GM13976 (cell line): ENCODE results near the gene PDP2.

Experiments
- DNase-seq: peaks from one replicate; pipeline ENCODE4 v3.0.0; 2012; ENCODE audit warnings: low spot score
- CTCF ChIP-seq: IDR thresholded peaks from 2 replicates; pipeline ENCODE4 v1.5.1; 2012; ENCODE audit warnings: borderline replicate concordance, mild to moderate bottlenecking; ENCODE audit not compliant: insufficient read depth; ENCODE audit errors: extremely low read depth, missing control alignments, control extremely low read depth
- in situ Hi-C: fragments of 300-500 bp; cut with MboI; formaldehyde crosslinking; loops from one replicate; pipeline ENCODE4 v1.12.0; 2022; ENCODE audit warnings: low sequenced_read_pairs, mixed read lengths, inconsistent platforms; ENCODE audit not compliant: unreplicated experiment

PDP2 gene

GRCh38 chr16:66881964-66882508 lies 1.7 kb downstream of the PDP2 start:
- in situ Hi-C loops = no loop called here
- no peak for TF ChIP-seq CTCF
- DNase-seq = no peak

- TF ChIP-seq CTCF = no peak
- in situ Hi-C loops = no loop called here
Observed at GRCh38 chr16:66882702-66883101, 2.4 kb downstream of the PDP2 start.

GRCh38 chr16:66885491-66885890 lies 5.2 kb downstream of the PDP2 start:
- no peak for TF ChIP-seq CTCF
- no peak for DNase-seq
- in situ Hi-C loops = no loop called here

More at GRCh38 chr16:66882702-66883101, 2.4 kb downstream of the PDP2 start:
- no peak for DNase-seq

DNA sequence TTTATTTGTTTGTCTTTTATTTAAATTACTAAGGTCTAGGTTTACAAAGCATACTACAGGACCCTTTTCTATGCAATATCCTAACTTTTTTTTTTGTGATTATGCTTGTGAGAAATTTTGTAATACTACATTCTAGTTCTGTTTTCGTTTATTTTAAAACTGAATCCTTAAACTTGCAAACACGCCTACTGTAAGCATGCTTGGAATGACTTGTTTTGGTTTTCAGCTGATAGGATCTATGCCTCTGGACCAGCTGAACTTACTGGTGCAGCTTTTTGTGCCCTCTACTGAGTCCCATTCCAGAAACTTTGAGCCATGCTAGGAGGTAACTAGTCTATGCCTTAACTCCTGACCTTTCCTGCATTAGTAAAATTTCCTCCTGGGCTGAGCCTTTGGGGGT lies 6.0 kb downstream of the PDP2 start:
- TF ChIP-seq CTCF = no peak
- no peak for DNase-seq
- in situ Hi-C loops = no loop called here

DNA sequence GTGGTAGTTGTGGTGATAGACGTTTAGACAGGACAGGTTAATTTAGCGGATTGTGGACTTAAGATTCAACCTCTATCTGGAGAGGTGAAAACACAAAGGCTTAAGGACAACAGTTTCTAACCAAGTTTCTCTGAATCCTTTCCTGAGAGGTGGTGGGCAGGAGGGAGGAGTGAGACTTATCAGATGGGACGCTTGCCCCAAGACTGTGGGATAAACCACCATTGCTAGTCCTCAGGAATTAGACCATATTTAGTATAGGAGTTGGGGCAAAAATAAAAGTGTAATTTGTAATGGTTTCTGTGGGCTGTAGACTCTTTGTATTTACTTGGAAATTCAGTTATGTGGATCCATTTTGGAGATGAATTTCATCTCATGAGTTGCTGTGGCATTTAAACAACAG lies 6.6 kb downstream of the PDP2 start:
- in situ Hi-C loops = no loop called here
- no peak for TF ChIP-seq CTCF
- no peak for DNase-seq

- TF ChIP-seq CTCF = no peak
- in situ Hi-C loops = no loop called here
Observed at GRCh38 chr16:66888647-66889615, 8.6 kb downstream of the PDP2 start.

More at GRCh38 chr16:66888647-66889615, 8.6 kb downstream of the PDP2 start:
- DNase-seq = no peak
